Large intestine (tissue), 3 donors: ENCODE results near the gene PTH1R. TPM values are rescaled to one million over a fixed set of nuclear protein-coding genes. Genes with fewer than 3 reads are reported as not detected.
A peak's percentile ranks its signal among the peaks of the same experiment; 100 is the strongest.

Source experiments
- DNase-seq, 2 donors: peaks; one replicate each; pipeline versions ENCODE4 v3.0.0 to v3.0.0-alpha.2; 2013
- H3K27ac ChIP-seq: one replicate; pipeline ENCODE4 v1.5.1; 2013; ENCODE audit warnings: low read length
- H3K27me3 ChIP-seq: 2 replicates; pipeline ENCODE4 v1.6.1; 2013; ENCODE audit warnings: low read length; ENCODE audit not compliant: control insufficient read depth, insufficient read depth
- H3K36me3 ChIP-seq: 2 replicates; pipeline ENCODE4 v1.6.1; 2013; ENCODE audit warnings: low read length; ENCODE audit not compliant: control insufficient read depth, insufficient read depth
- H3K4me1 ChIP-seq: one replicate; pipeline ENCODE4 v1.6.1; 2013; ENCODE audit warnings: low read length; ENCODE audit not compliant: control insufficient read depth, insufficient read depth
- H3K4me3 ChIP-seq: one replicate; pipeline ENCODE4 v1.5.1; 2013; ENCODE audit warnings: low read length
- H3K9me3 ChIP-seq: one replicate; pipeline ENCODE4 v1.6.1; 2013; ENCODE audit warnings: mild to moderate bottlenecking, low read depth, low read length, moderate library complexity; ENCODE audit not compliant: control insufficient read depth
- WGBS: methylation state at CpG from one replicate; pipeline ENCODE4 v1.1.5; 2013; ENCODE audit warnings: low lambda C conversion rate; ENCODE audit not compliant: insufficient coverage; 5-methylcytosine and 5-hydroxymethylcytosine counted together
- polyA plus RNA-seq: library from polyadenylated mRNA; unstranded; fragments of 120-200 nt; gene quantifications from one replicate; pipeline ENCODE4 v1.2.1, GENCODE V29; 2013

The PTH1R gene
- polyA plus RNA-seq, 1 donor: 8.7 TPM

- H3K27me3 ChIP-seq: no peaks in the 10 kb centered on the region
- WGBS: 100% methylated on average over 1 of the region's 1 CpG
- no peak for DNase-seq
- H3K4me1 ChIP-seq: peaks cover 5% of the 10 kb centered on the region
- no peak overlapping the region for H3K27ac ChIP-seq
- H3K36me3 ChIP-seq: no peaks in the 10 kb centered on the region
- H3K4me3 ChIP-seq: no peak overlapping the region
- peaks cover 26% of the 10 kb centered on the region for H3K9me3 ChIP-seq
Observed at GRCh38 chr3:46840491-46840890, 37.0 kb upstream of the PTH1R start.

- WGBS: 100% methylated on average over 2 of the region's 3 CpGs
- peaks cover 21% of the 10 kb centered on the region for H3K9me3 ChIP-seq
- DNase-seq: no peak
- no peaks in the 10 kb centered on the region for H3K27me3 ChIP-seq
- H3K4me1 ChIP-seq: peaks cover 23% of the 10 kb centered on the region
- H3K36me3 ChIP-seq: no peaks in the 10 kb centered on the region
- H3K4me3 ChIP-seq: no peak overlapping the region
- H3K27ac ChIP-seq: no peak overlapping the region
Observed at GRCh38 chr3:46843508-46843907, 34.0 kb upstream of the PTH1R start.

GRCh38 chr3:46844397-46844796 lies 33.1 kb upstream of the PTH1R start:
- no peak overlapping the region for H3K27ac ChIP-seq
- WGBS: no CpG with 5 or more reads among the region's 3 CpGs
- H3K36me3 ChIP-seq: no peaks in the 10 kb centered on the region
- peaks cover 16% of the 10 kb centered on the region for H3K9me3 ChIP-seq
- H3K4me3 ChIP-seq: no peak overlapping the region
- DNase-seq: no peak
- H3K27me3 ChIP-seq: no peaks in the 10 kb centered on the region
- H3K4me1 ChIP-seq: peaks cover 32% of the 10 kb centered on the region

- no peaks in the 10 kb centered on the region for H3K27me3 ChIP-seq
- no peaks in the 10 kb centered on the region for H3K36me3 ChIP-seq
- peaks cover 37% of the 10 kb centered on the region for H3K4me1 ChIP-seq
- no CpG with 5 or more reads among the region's 11 CpGs for WGBS
- peak overlapping the region; percentile 64 for H3K27ac ChIP-seq
- peaks cover 16% of the 10 kb centered on the region for H3K9me3 ChIP-seq
- peak overlapping the region; percentile 56 for H3K4me3 ChIP-seq
- DNase-seq: no peak
Observed at GRCh38 chr3:46844881-46845312, 32.6 kb upstream of the PTH1R start.

GRCh38 chr3:46845397-46845859 lies 32.1 kb upstream of the PTH1R start:
- H3K36me3 ChIP-seq: no peaks in the 10 kb centered on the region
- H3K27ac ChIP-seq: peak overlapping the region; percentile 64
- H3K9me3 ChIP-seq: peaks cover 12% of the 10 kb centered on the region
- H3K27me3 ChIP-seq: no peaks in the 10 kb centered on the region
- no CpG with 5 or more reads among the region's 23 CpGs for WGBS
- H3K4me3 ChIP-seq: peak overlapping the region; percentile 56
- H3K4me1 ChIP-seq: peaks cover 42% of the 10 kb centered on the region
- no peak for DNase-seq

- H3K27ac ChIP-seq: peak overlapping the region; percentile 64
- peak overlapping the region; percentile 56 for H3K4me3 ChIP-seq
- H3K4me1 ChIP-seq: peaks cover 42% of the 10 kb centered on the region
- H3K27me3 ChIP-seq: no peaks in the 10 kb centered on the region
- DNase-seq: peak; percentile 77 to 90
- H3K9me3 ChIP-seq: peaks cover 11% of the 10 kb centered on the region
- WGBS: no CpG with 5 or more reads among the region's 53 CpGs
- H3K36me3 ChIP-seq: no peaks in the 10 kb centered on the region
Observed at GRCh38 chr3:46845860-46846623, 31.5 kb upstream of the PTH1R start.

GRCh38 chr3:46846624-46847542 lies 30.6 kb upstream of the PTH1R start:
- DNase-seq: peak in 1 of 2 donors; percentile 49
- H3K27ac ChIP-seq: peak overlapping the region; percentile 55
- H3K4me3 ChIP-seq: peak overlapping the region; percentile 56
- no CpG with 5 or more reads among the region's 9 CpGs for WGBS
- peaks cover 46% of the 10 kb centered on the region for H3K4me1 ChIP-seq
- H3K27me3 ChIP-seq: no peaks in the 10 kb centered on the region
- H3K36me3 ChIP-seq: no peaks in the 10 kb centered on the region
- H3K9me3 ChIP-seq: peaks cover 5% of the 10 kb centered on the region

GRCh38 chr3:46847744-46848143 lies 29.8 kb upstream of the PTH1R start:
- Histone ChIP-seq H3K36me3 (no peaks in the 10 kb centered on the region), H3K27me3 (no peaks in the 10 kb centered on the region), H3K9me3 (no peaks in the 10 kb centered on the region), H3K4me3 (no peak overlapping the region), H3K4me1 (peaks cover 46% of the 10 kb centered on the region), H3K27ac (no peak overlapping the region)
- WGBS: no CpG with 5 or more reads among the region's 5 CpGs
- no peak for DNase-seq

- H3K27ac ChIP-seq: peak overlapping the region; percentile 78
- WGBS: no CpG with 5 or more reads among the region's 12 CpGs
- DNase-seq: peak in 1 of 2 donors; percentile 39
- H3K4me3 ChIP-seq: no peak overlapping the region
- no peaks in the 10 kb centered on the region for H3K36me3 ChIP-seq
- no peaks in the 10 kb centered on the region for H3K27me3 ChIP-seq
- H3K9me3 ChIP-seq: no peaks in the 10 kb centered on the region
- H3K4me1 ChIP-seq: peaks cover 46% of the 10 kb centered on the region
Observed at GRCh38 chr3:46848271-46849044, 29.1 kb upstream of the PTH1R start.
